HepG2 (cell line): ENCODE data around the gene SNRNP25. TPM values are rescaled to one million over a fixed set of nuclear protein-coding genes. Genes with fewer than 3 reads are reported as not detected.

Experiments
- AKNA ChIP-seq: sonication (generic); formaldehyde crosslinking; IDR thresholded peaks from 2 replicates; pipeline ENCODE4 v1.4.0; 2020; ENCODE audit warnings: missing genetic modification reagents, borderline replicate concordance
- ARID4A ChIP-seq: sonication (generic); formaldehyde crosslinking; IDR thresholded peaks from 2 replicates; pipeline ENCODE4 v1.5.0; 2020; ENCODE audit warnings: mild to moderate bottlenecking, missing genetic modification reagents, borderline replicate concordance
- CBFB ChIP-seq: sonication (generic); formaldehyde crosslinking; IDR thresholded peaks from 2 replicates; pipeline ENCODE4 v1.4.0; 2020; ENCODE audit warnings: missing genetic modification reagents
- EZH2 ChIP-seq: conservative IDR thresholded peaks from 2 replicates; pipeline ENCODE4 v1.6.1; 2012; ENCODE audit warnings: mild to moderate bottlenecking, low read depth, low read length, moderate library complexity
- MBD4 ChIP-seq: IDR thresholded peaks from 2 replicates; pipeline ENCODE4 v1.6.1; 2012; ENCODE audit warnings: low read length, inconsistent platforms, borderline replicate concordance
- MED8 ChIP-seq: sonication (generic); formaldehyde crosslinking; IDR thresholded peaks from 2 replicates; pipeline ENCODE4 v1.8.1; 2023; ENCODE audit warnings: mild to moderate bottlenecking, missing genetic modification reagents; ENCODE audit not compliant: insufficient replicate concordance
- MXI1 ChIP-seq: IDR thresholded peaks from 3 replicates; pipeline ENCODE4 v1.6.1; 2012; ENCODE audit warnings: low read depth, low read length, inconsistent platforms, borderline replicate concordance
- PRDM10 ChIP-seq: sonication (generic); formaldehyde crosslinking; IDR thresholded peaks from 2 replicates; pipeline ENCODE4 v1.4.0; 2020; ENCODE audit warnings: low read depth, missing genetic modification reagents
- PRPF4 ChIP-seq: fragments of 200-400 bp; formaldehyde crosslinking; IDR thresholded peaks from 2 replicates; pipeline ENCODE4 v1.6.1; 2016; ENCODE audit warnings: low read length, low read depth; ENCODE audit not compliant: poor library complexity, severe bottlenecking
- RBM39 ChIP-seq: fragments of 200-400 bp; formaldehyde crosslinking; IDR thresholded peaks from one replicate; pipeline ENCODE4 v1.6.1; 2018; ENCODE audit warnings: antibody characterized with exemption, mild to moderate bottlenecking, low read depth, low read length; ENCODE audit not compliant: poor library complexity, severe bottlenecking
- SP2 ChIP-seq: sonication (generic); formaldehyde crosslinking; IDR thresholded peaks from 2 replicates; pipeline ENCODE4 v1.5.1; 2020; ENCODE audit warnings: mild to moderate bottlenecking, missing genetic modification reagents
- ZNF224 ChIP-seq: sonication (generic); formaldehyde crosslinking; IDR thresholded peaks from 2 replicates; pipeline ENCODE4 v1.5.0; 2020; ENCODE audit warnings: mild to moderate bottlenecking, missing genetic modification reagents
- ZNF264 ChIP-seq: sonication (generic); formaldehyde crosslinking; IDR thresholded peaks from 2 replicates; pipeline ENCODE4 v1.4.0; 2020; ENCODE audit warnings: missing genetic modification reagents
- polyA plus RNA-seq, 8 experiments: library from polyadenylated mRNA; depleted of rRNA in 3 of 8; stranded (reverse) in 7 of 8; unstranded in 1 of 8; fragments of >200 nt; fragmentation: Illumina TruSeq in 4 of 8; extraction: Trizol in 4 of 8; gene quantifications; 2 replicates each; pipeline versions ENCODE4 v1.2.1 to v1.2.3, GENCODE V29; 2011 to 2016; ENCODE audit warnings: low read depth in 4 of 8, missing spikeins in 1 of 8, mixed read lengths in 1 of 8; ENCODE audit not compliant: insufficient read depth in 1 of 8
- total RNA-seq, 5 experiments: library from RNA; depleted of rRNA; stranded (reverse); fragments of >200 nt; fragmentation: Illumina TruSeq; extraction: Trizol; gene quantifications; 2 replicates each; pipeline ENCODE4 v1.2.3, GENCODE V29; 2016; ENCODE audit warnings: low read depth in 1 of 5
- TF ChIP-seq, protein P1 (sequence below): sonication (generic); formaldehyde crosslinking; IDR thresholded peaks from 2 replicates; pipeline ENCODE4 v1.4.0; 2020; ENCODE audit warnings: missing genetic modification reagents, mild to moderate bottlenecking, borderline replicate concordance

Gene SNRNP25
- total and polyA plus RNA-seq, 2 of the 13 experiments (the other 11 are each of a cell fraction or from before 2014, with no cell fraction given), result 34.1 to 97.4 TPM

DNA sequence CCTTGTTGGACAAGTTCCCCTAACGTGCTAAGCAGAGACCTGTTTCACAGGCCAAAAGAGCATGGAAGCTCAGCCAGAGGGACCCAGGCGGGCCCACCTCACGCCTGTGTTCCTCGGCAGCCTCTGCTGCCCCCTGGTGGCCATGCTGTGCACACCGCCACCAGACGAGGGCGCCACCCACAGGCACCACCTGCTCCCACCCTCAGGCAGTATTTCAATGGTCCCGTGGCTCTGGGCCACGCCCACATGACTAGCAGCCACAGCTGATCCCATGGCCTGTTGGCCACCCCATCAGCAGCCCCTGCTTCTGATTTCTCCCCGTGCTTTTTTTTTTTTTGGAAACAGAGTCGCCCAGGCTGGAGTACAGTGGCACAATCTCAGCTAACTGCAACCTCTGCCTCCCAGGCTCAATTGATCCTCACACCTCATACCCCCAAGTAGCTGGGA is 43.3 kb downstream of the SNRNP25 start (continued):
- peak; percentile 65; the same call in 1 of the 2 replicates for TF ChIP-seq ARID4A (CRISPR knock-in tag)
- TF ChIP-seq ZNF264, result no peak
- no peak for TF ChIP-seq ZNF224 (CRISPR knock-in tag)
- no peak for TF ChIP-seq PRPF4
- TF ChIP-seq MED8 (CRISPR knock-in tag), result no peak
- TF ChIP-seq SP2 (CRISPR knock-in tag), result no peak
- TF ChIP-seq RBM39, result peak; percentile 54
- TF ChIP-seq MBD4, result no peak
- TF ChIP-seq EZH2, result no peak
- peak; percentile 85; the same call in 1 of the 3 replicates for TF ChIP-seq MXI1
- no peak for TF ChIP-seq AKNA (CRISPR knock-in tag)
- TF ChIP-seq, protein P1, sequence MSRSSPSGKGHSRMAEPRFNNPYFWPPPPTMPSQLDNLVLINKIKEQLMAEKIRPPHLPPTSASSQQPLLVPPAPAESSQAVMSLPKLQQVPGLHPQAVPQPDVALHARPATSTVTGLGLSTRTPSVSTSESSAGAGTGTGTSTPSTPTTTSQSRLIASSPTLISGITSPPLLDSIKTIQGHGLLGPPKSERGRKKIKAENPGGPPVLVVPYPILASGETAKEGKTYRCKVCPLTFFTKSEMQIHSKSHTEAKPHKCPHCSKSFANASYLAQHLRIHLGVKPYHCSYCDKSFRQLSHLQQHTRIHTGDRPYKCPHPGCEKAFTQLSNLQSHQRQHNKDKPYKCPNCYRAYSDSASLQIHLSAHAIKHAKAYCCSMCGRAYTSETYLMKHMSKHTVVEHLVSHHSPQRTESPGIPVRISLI (CRISPR knock-in tag), result no peak; the same call in 1 of the 2 replicates
- TF ChIP-seq CBFB (CRISPR knock-in tag), result peak; percentile 60; the same call in 1 of the 2 replicates
- TF ChIP-seq PRDM10, result no peak
